PFSK-1 (cell line): ENCODE data around the gene PXMP2.

Source experiments
- FOXP2 ChIP-seq: optimal IDR thresholded peaks from 2 replicates; pipeline ENCODE3; 2011; ENCODE audit warnings: borderline replicate concordance, control low read depth, inconsistent platforms; ENCODE audit not compliant: insufficient read depth; ENCODE audit errors: extremely low read length, extremely low read depth
- POLR2AphosphoS5 ChIP-seq: IDR thresholded peaks from 2 replicates; pipeline ENCODE4 v1.6.1; 2012; ENCODE audit warnings: low read depth, mild to moderate bottlenecking, control low read depth, low read length, moderate library complexity
- REST ChIP-seq, 2 experiments: IDR thresholded peaks; 2 replicates each; pipeline versions ENCODE4 v1.6.1 to v1.8.0; 2011 to 2012; ENCODE audit warnings: low read depth in 2 of 2, low read length in 2 of 2, control low read depth in 1 of 2, inconsistent platforms in 1 of 2, mild to moderate bottlenecking in 1 of 2, moderate library complexity in 1 of 2; ENCODE audit not compliant: insufficient read depth in 1 of 2
- SIN3A ChIP-seq: IDR thresholded peaks from 2 replicates; pipeline ENCODE4 v1.6.1; 2012; ENCODE audit warnings: mild to moderate bottlenecking, low read length, moderate library complexity, borderline replicate concordance; ENCODE audit not compliant: insufficient read depth
- TAF1 ChIP-seq: IDR thresholded peaks from 2 replicates; pipeline ENCODE4 v1.6.1; 2012; ENCODE audit warnings: low read length, control low read depth, borderline replicate concordance; ENCODE audit not compliant: insufficient read depth

The PXMP2 gene

DNA sequence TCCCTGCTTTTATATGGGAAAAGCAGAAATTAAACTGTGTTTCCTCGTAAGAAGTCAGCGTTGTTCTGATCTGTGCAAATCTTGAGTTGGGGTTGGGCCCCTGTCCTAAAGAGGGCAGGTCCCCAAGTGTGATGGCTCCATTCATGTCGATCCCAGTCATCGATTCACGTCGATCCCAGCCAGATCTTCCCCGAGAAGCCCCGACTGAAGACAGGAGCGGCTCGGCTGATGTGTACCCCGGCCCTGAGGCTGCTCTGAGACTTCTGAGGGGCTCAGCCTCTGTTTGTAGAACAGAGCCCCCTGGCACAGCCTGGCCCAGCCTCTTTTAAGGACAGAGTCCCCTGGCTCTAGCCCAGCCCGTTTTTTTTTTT lies 32.6 kb downstream of the PXMP2 start:
- no peak; the same call in 1 of the 2 replicates for TF ChIP-seq POLR2AphosphoS5

DNA sequence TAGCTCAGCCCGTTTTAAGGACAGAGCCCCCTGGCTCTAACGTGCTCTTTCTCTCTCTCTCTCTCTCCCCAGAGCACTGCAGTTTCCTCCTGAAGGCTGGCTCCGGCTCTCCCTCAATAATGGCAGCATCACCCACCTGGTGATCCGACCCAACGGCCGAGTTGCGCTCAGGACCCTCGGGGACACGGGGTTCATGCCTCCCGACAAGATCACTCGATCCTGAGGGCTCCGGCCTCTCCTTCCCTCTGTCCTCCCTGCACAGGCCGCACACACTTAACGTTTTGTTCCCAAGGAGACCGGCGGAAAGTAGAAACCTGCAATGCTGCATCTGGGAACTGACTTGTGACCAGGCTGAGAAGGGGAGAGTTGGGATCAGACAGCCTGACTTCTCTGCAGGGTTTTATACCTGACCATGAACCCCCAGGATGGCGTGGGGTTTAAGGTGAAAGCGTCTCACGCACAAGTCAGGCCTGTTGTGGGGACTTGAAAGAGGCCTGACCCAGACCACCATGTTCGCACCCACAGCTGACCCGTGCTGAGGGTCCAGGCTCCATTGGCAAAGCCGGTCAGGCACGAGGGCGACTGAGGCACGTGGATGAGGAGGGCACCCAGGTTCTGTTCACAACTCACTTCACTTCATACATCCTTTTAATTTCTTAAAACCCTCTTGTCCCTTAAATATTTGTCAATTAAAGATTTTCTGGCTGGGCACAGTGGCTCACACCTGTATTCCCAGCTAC lies 33.4 kb downstream of the PXMP2 start:
- TF ChIP-seq TAF1 = no peak
- no peak for TF ChIP-seq REST (IDR thresholded peaks at IDR 0.05; ENCODE audit: insufficient read depth in 1 of 2, low read depth in 2 of 2, low read length in 2 of 2)
- no peak for TF ChIP-seq SIN3A
- no peak for TF ChIP-seq POLR2AphosphoS5
- TF ChIP-seq FOXP2 = no peak

GRCh38 chr12:132723015-132723763 lies 35.8 kb downstream of the PXMP2 start:
- peak; percentile 22 for TF ChIP-seq POLR2AphosphoS5
- no peak for TF ChIP-seq TAF1
- TF ChIP-seq FOXP2 = no peak

DNA sequence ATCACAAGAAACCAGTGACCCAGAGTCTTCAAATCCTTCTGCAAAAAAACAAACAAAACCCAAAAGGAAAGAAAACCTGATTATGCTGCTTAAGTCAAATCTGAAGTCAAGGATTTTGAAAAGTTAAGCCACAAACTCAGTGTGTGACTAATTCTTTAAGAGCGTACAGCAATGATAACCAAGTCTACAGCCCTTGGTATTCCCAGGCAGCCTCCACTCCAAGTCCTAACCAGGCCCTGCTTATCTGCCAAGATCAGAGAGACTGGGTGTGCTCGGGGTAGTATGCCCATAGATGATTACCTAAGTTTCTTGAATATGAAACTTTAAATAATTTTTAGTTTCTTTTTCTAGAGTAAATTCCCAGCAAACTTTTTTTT lies 36.4 kb downstream of the PXMP2 start:
- TF ChIP-seq REST (IDR thresholded peaks at IDR 0.05; ENCODE audit: insufficient read depth in 1 of 2, low read depth in 2 of 2, low read length in 2 of 2) (no peak), FOXP2 (no peak), SIN3A (no peak), TAF1 (no peak), POLR2AphosphoS5 (no peak; the same call in 1 of the 2 replicates)

GRCh38 chr12:132724506-132725241 lies 37.3 kb downstream of the PXMP2 start:
- no peak for TF ChIP-seq POLR2AphosphoS5
- no peak for TF ChIP-seq REST (IDR thresholded peaks at IDR 0.05; ENCODE audit: insufficient read depth in 1 of 2, low read depth in 2 of 2, low read length in 2 of 2)
- TF ChIP-seq FOXP2 = no peak

DNA sequence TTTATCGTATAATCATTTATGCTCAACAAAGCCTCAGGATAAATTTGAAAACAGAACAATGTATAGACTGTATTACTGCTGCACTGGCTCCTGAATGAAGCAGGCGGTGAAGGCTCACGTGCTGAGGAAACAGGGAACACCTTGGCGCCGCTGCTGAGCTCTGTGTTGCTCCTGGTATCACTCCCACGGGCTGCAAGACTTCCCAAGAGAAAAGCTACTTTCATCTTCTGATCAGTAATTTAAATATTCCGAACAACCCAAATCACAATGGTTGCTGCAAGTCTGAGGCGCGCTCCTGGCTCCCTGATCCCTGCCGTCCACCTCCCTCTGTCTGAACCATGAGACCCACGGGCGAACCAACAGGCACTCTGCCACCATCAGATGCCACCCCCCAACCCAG lies 39.0 kb downstream of the PXMP2 start:
- TF ChIP-seq TAF1 (no peak), POLR2AphosphoS5 (peak; percentile 15; the same call in 1 of the 2 replicates)
